Occipital lobe (tissue), 2 donors: ENCODE results near the gene NINJ1. TPM values are rescaled to one million over a fixed set of nuclear protein-coding genes. Genes with fewer than 3 reads are reported as not detected.

Experiments used
- DNase-seq: peaks from one replicate; lab custom pipeline; 2025; lab: John Stamatoyannopoulos, UW
- total RNA-seq: library from RNA; depleted of rRNA; stranded (reverse); fragments of >200 nt; gene quantifications from one replicate; pipeline ENCODE4 v1.2.3, GENCODE V29; 2014

NINJ1 gene
- 7.5 TPM for total RNA-seq

GRCh38 chr9:93134015-93134739, at the start of gene NINJ1:
Gene NINJ1, minus strand, starts transcription at chr9:93134251. Its CDS starts 34 bp downstream, at chr9:93134217.
- DNase-seq, result peak; percentile 44

GRCh38 chr9:93183131-93183662, 49.1 kb upstream of the NINJ1 start:
- no peak for DNase-seq

- no peak for DNase-seq
These were observed 48.5 kb upstream of the NINJ1 start for GRCh38 chr9:93182572-93182971.

- no peak for DNase-seq
These were observed 47.8 kb upstream of the NINJ1 start for GRCh38 chr9:93181672-93182435.

GRCh38 chr9:93180938-93181337, 46.9 kb upstream of the NINJ1 start:
- no peak for DNase-seq

GRCh38 chr9:93178851-93179786, 45.1 kb upstream of the NINJ1 start:
- no peak for DNase-seq

- DNase-seq, result no peak
These were observed 43.6 kb upstream of the NINJ1 start for GRCh38 chr9:93177676-93178075.

GRCh38 chr9:93174976-93175375, 40.9 kb upstream of the NINJ1 start:
- no peak for DNase-seq

GRCh38 chr9:93173365-93174051, 39.5 kb upstream of the NINJ1 start:
- no peak for DNase-seq

- DNase-seq, result no peak
These were observed 38.8 kb upstream of the NINJ1 start for GRCh38 chr9:93172666-93173364.

GRCh38 chr9:93171261-93171990, 37.4 kb upstream of the NINJ1 start:
- DNase-seq, result no peak

- no peak for DNase-seq
These were observed 36.5 kb upstream of the NINJ1 start for GRCh38 chr9:93170571-93170970.

GRCh38 chr9:93169444-93169843, 35.4 kb upstream of the NINJ1 start:
- no peak for DNase-seq

GRCh38 chr9:93168581-93168980, 34.5 kb upstream of the NINJ1 start:
- DNase-seq, result no peak

- no peak for DNase-seq
These were observed 33.8 kb upstream of the NINJ1 start for GRCh38 chr9:93167838-93168237.

- no peak for DNase-seq
These were observed 33.1 kb upstream of the NINJ1 start for GRCh38 chr9:93167185-93167584.

GRCh38 chr9:93166699-93167098, 32.6 kb upstream of the NINJ1 start:
- DNase-seq, result no peak

- no peak for DNase-seq
These were observed 30.0 kb upstream of the NINJ1 start for GRCh38 chr9:93164085-93164484.

GRCh38 chr9:93161786-93162562, 27.9 kb upstream of the NINJ1 start:
- DNase-seq, result no peak
